LoVo (cell line): ENCODE results near the gene MGAT3.
A peak's percentile ranks its signal among the peaks of the same experiment; 100 is the strongest.

ENCODE experiments used
- DNase-seq: peaks from one replicate; pipeline ENCODE4 v3.0.0-alpha.2; 2016; ENCODE audit warnings: low spot score

The MGAT3 gene

GRCh38 chr22:39472570-39473556, 16.1 kb downstream of the MGAT3 start:
- DNase-seq: peak; percentile 12

GRCh38 chr22:39473851-39474250, 17.0 kb downstream of the MGAT3 start:
- DNase-seq: no peak

GRCh38 chr22:39474351-39475111, 17.7 kb downstream of the MGAT3 start:
- DNase-seq: no peak

- DNase-seq: no peak
These were observed 18.5 kb downstream of the MGAT3 start for GRCh38 chr22:39475337-39475736.

- no peak for DNase-seq
These were observed 19.1 kb downstream of the MGAT3 start for GRCh38 chr22:39475902-39476301.

GRCh38 chr22:39476664-39477063, 19.9 kb downstream of the MGAT3 start:
- no peak for DNase-seq

- DNase-seq: no peak
These were observed 20.7 kb downstream of the MGAT3 start for GRCh38 chr22:39477542-39477941.

- peak; percentile 28 for DNase-seq
These were observed 21.6 kb downstream of the MGAT3 start for GRCh38 chr22:39478441-39478850.

GRCh38 chr22:39479254-39479653, 22.4 kb downstream of the MGAT3 start:
- DNase-seq: no peak

- no peak for DNase-seq
These were observed 23.7 kb downstream of the MGAT3 start for GRCh38 chr22:39480557-39480956.

- no peak for DNase-seq
These were observed 24.2 kb downstream of the MGAT3 start for GRCh38 chr22:39481054-39481453.

GRCh38 chr22:39481595-39481994, 24.8 kb downstream of the MGAT3 start:
- DNase-seq: no peak

GRCh38 chr22:39482768-39483167, 26.0 kb downstream of the MGAT3 start:
- DNase-seq: no peak

GRCh38 chr22:39486951-39487825, 30.4 kb downstream of the MGAT3 start:
- DNase-seq: no peak

GRCh38 chr22:39487826-39488520, 31.2 kb downstream of the MGAT3 start:
- no peak for DNase-seq

GRCh38 chr22:39488563-39489083, 31.8 kb downstream of the MGAT3 start:
- no peak for DNase-seq

GRCh38 chr22:39489094-39490068, 32.6 kb downstream of the MGAT3 start:
- DNase-seq: no peak

- peak; percentile 31 for DNase-seq
These were observed 33.5 kb downstream of the MGAT3 start for GRCh38 chr22:39490135-39490798.

GRCh38 chr22:39490966-39491680, 34.3 kb downstream of the MGAT3 start:
- DNase-seq: no peak
